HAP-1 (cell line): Measurements from ENCODE around the gene BCR.

Experiments used
- DNase-seq, 2 experiments: peaks; one replicate each; pipeline ENCODE4 v3.0.0-alpha.2; 2016 to 2020; ENCODE audit warnings: low spot score in 2 of 2
- H3K27me3 ChIP-seq: fragments of 250-450 bp; sonication (Bioruptor Pico); 2 replicates; pipeline ENCODE4 v1.5.1; 2020; ENCODE audit warnings: low read depth, mild to moderate bottlenecking, moderate library complexity
- H3K36me3 ChIP-seq: fragments of 250-450 bp; sonication (Bioruptor Pico); replicated peaks from 2 replicates; pipeline ENCODE4 v1.5.1; 2020; ENCODE audit warnings: mild to moderate bottlenecking
- H3K4me1 ChIP-seq: fragments of 250-450 bp; sonication (Bioruptor Pico); 2 replicates; pipeline ENCODE4 v1.5.1; 2020; ENCODE audit warnings: mild to moderate bottlenecking
- H3K4me3 ChIP-seq: fragments of 250-450 bp; sonication (Bioruptor Pico); 2 replicates; pipeline ENCODE4 v1.5.1; 2020; ENCODE audit warnings: mild to moderate bottlenecking, moderate library complexity
- H3K9me3 ChIP-seq: fragments of 250-450 bp; sonication (Bioruptor Pico); 2 replicates; pipeline ENCODE4 v1.5.1; 2020; ENCODE audit warnings: mild to moderate bottlenecking, moderate library complexity
- in situ Hi-C: fragments of 300-500 bp; cut with MboI; formaldehyde crosslinking; loops from 3 replicates; pipeline ENCODE4 v1.14.3; 2020; ENCODE audit warnings: low sequenced_read_pairs, inconsistent platforms, mixed read lengths

BCR gene

DNA sequence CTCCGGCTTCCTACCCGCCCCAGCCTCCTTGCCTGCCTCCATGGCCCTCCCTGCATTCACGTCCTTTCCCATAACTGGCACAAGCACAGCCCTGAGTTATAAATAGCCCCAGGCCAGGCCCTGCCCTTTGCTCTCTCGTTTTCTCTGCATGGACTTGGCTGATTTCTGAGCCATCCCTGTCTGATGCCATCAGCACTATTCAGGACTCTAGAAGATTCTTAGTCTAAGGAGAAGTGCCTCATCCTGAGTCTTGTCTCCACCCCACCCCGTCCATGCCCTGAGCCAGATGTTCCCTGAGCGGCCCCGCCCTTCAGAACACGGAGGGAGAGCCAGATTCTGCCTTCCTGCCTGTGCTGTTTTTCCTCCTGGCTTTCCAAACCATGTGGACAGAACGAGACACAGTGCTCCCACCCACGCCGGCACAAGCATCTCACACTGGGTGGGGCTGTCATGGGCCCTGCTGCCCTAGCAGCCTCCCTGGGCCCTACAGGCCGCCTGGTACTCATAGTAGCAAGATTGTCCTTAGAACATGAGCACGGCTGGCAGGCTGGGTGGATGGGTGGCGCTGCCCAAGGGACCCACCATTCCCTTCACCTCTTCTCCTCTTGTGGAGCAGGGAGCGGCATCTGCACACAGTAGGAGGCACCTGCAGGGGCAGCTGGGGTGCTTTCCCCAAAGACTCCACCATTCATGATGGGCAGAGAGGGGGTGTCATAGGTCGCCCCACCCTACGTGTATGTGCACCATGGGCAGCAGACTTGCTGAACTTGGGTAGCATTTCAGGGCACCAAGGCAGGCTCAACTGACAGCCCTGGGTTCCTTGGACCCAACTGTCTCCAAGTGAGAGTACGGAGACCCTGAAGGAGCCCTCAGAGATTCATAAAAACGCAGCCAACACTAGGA lies 76.9 kb downstream of the BCR start:
- in situ Hi-C loops: no loop called here
- no peak for DNase-seq
- H3K36me3 ChIP-seq: no peaks in the 10 kb centered on the region

DNA sequence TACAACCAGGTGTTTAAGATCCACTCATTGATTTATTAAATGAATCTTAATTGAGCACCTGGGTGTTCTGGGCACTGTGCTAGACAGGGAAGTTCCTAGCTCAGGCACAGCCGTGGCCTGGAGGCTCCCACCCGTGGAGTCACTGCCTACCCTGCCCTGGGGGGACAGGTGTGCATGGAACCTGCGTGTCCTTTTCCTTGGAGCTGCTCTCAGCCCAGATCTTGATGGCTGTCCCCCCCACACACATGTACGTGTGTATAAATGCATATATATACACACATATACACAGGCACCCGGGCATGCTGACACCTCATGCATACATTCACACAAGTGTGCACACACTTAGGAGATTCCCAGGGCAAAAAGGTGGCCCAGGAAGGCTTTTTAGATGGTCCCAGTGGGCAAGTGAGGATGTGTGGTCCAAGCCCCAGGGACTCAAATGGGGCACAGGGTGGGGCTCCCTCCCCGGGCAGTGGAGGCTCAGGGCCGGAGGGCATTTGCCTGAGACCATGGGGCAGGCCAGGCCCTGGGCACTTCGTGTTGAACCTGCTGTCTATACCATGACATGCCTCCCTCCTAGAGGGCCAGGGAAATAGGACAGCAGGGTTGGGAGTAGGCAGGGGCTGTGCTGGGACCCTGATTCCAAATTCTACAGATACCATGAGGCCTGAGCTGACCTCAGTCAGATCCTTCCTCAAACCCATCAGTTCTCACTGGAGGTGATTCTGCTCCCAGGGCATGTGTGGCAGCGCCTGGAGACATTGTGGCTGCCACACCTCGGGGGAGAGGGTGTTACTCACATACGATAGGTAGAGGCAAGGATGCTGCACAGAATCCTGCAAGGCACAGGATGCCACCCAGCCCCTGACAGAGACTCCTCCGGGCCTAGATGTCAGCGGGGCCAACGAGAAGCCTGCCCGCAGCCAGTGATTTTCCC lies 77.8 kb downstream of the BCR start:
- Histone ChIP-seq H3K27me3 (no peaks in the 10 kb centered on the region), H3K4me1 (no peaks in the 10 kb centered on the region), H3K4me3 (no peak overlapping the region), H3K36me3 (no peaks in the 10 kb centered on the region), H3K9me3 (no peaks in the 10 kb centered on the region)
- in situ Hi-C loops: no loop called here
- DNase-seq: no peak

More for the DNA sequence above, 76.9 kb downstream of the BCR start:
- Histone ChIP-seq H3K4me3 (no peak overlapping the region), H3K4me1 (no peaks in the 10 kb centered on the region), H3K9me3 (no peaks in the 10 kb centered on the region), H3K27me3 (no peaks in the 10 kb centered on the region)

DNA sequence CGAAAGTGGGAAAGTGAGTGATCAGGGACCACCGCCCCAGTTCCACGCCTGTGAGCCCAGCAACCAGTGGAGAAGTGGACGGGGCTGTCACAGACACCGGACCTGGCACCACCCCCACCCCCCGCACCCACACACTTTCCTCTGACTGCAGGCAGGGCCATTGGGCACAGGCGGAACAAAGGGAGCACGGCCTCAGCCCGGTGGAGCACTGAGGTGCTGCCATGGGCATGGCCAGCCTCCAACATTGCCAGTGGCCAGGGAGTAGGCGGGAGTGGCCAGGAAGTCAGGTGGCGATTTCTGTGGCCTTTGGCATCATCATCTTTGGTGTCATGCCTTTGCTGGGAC lies 78.5 kb downstream of the BCR start:
- Histone ChIP-seq H3K9me3 (no peaks in the 10 kb centered on the region), H3K4me3 (no peak overlapping the region), H3K36me3 (no peaks in the 10 kb centered on the region), H3K4me1 (no peaks in the 10 kb centered on the region), H3K27me3 (no peaks in the 10 kb centered on the region)
- no peak for DNase-seq
- in situ Hi-C loops: no loop called here

DNA sequence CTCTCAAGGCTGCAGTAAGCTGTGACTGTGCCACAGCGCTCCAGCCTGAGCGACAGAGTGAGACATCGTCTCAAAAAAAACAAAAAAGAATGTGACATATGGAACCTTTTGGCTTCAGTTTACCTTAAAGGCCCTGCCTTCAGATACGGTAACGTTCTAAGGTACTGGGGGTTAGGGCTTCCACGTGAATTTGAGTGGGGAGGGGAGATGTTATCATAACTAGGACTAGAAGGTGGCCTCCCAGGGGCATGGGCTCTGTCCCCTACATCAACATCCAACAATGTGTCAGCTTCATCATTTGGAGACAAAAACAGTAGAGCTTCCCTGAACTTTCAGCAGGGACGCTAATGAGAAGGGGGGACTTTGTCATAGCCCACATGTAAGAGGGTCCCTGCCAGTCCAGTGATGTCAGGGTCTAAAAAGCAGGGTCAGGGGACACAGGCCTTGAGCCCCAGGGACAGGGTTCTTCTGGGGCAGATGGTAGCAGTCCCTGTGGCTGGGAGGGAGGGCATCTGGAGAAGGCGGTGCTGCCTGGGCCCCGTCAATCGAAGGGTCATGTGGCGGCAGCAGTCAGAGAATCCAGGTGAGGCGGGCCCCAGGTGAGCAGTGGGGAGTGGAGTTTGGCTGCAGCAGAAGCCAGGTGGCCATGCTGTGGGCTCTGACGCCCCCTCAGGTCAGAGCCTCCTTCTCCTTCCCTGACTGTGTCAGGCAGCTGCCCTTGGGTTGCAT lies 79.8 kb downstream of the BCR start:
- Histone ChIP-seq H3K4me1 (no peaks in the 10 kb centered on the region), H3K36me3 (no peaks in the 10 kb centered on the region), H3K27me3 (no peaks in the 10 kb centered on the region), H3K4me3 (no peak overlapping the region), H3K9me3 (no peaks in the 10 kb centered on the region)
- in situ Hi-C loops: no loop called here
- no peak for DNase-seq

DNA sequence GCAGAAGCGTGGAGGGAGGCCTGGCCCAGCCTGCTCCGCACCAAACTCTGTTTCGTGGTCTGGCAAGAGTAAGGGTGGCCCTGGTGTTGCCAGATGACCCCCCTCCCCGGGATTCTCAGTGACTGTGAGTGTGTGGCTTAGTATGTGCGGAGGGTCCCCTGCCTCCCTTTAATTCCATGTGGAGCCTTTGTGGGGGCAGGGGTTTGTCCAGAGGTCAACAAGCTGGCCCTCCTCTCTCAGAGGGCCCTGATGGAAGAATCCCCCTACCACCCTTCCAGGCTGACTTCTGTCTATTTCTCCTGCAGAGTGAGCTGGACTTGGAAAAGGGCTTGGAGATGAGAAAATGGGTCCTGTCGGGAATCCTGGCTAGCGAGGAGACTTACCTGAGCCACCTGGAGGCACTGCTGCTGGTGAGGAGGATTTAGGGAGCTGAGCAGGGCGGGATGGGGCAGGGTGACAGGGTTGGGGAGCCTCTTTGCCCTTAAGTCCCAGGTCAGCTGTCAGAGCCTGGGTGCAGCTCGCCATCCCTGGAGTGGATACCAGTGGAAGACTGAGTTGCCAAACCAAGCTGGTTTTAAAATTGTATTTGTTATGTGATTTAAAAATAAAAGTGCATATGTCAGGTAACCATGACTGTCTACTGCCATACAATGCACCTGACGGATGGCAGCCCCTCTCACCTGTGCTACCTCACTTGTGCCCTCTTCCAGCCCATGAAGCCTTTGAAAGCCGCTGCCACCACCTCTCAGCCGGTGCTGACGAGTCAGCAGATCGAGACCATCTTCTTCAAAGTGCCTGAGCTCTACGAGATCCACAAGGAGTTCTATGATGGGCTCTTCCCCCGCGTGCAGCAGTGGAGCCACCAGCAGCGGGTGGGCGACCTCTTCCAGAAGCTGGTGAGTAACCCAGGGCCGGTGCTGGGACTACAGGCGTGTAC lies 80.6 kb downstream of the BCR start:
- Histone ChIP-seq H3K36me3 (no peaks in the 10 kb centered on the region), H3K4me3 (no peak overlapping the region), H3K9me3 (no peaks in the 10 kb centered on the region), H3K27me3 (no peaks in the 10 kb centered on the region), H3K4me1 (no peaks in the 10 kb centered on the region)
- in situ Hi-C loops: no loop called here
- no peak for DNase-seq

DNA sequence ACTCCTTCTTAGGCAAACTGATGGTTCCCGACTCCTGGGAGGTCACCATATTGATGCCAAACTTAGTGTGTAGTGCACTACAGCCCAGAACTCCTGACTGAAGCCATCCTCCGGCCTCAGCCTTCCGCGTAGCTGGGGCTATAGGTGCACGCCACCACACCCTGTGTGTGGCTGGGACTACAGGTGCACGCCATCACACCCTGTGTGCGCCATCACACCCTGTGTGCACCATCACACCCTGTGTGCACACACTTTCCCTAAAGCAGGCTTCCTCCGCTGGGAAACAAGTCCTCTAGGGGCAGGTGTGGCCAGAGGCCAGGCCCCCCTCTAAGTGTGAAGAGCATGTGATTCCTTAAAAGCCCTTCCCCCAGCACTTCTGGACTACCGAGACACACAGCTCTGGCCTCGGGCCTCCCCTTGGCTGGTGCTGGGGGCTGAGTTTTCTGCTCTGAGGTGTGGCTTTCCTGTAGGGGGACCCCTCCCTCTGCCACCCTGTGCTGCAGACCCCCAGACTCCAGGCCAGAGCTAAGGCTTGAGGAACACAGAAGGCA lies 81.7 kb downstream of the BCR start:
- no peaks in the 10 kb centered on the region for H3K36me3 ChIP-seq
- H3K9me3 ChIP-seq: no peaks in the 10 kb centered on the region
- H3K4me3 ChIP-seq: no peak overlapping the region
- H3K4me1 ChIP-seq: no peaks in the 10 kb centered on the region
- no peaks in the 10 kb centered on the region for H3K27me3 ChIP-seq
- in situ Hi-C loops: no loop called here
- no peak for DNase-seq

DNA sequence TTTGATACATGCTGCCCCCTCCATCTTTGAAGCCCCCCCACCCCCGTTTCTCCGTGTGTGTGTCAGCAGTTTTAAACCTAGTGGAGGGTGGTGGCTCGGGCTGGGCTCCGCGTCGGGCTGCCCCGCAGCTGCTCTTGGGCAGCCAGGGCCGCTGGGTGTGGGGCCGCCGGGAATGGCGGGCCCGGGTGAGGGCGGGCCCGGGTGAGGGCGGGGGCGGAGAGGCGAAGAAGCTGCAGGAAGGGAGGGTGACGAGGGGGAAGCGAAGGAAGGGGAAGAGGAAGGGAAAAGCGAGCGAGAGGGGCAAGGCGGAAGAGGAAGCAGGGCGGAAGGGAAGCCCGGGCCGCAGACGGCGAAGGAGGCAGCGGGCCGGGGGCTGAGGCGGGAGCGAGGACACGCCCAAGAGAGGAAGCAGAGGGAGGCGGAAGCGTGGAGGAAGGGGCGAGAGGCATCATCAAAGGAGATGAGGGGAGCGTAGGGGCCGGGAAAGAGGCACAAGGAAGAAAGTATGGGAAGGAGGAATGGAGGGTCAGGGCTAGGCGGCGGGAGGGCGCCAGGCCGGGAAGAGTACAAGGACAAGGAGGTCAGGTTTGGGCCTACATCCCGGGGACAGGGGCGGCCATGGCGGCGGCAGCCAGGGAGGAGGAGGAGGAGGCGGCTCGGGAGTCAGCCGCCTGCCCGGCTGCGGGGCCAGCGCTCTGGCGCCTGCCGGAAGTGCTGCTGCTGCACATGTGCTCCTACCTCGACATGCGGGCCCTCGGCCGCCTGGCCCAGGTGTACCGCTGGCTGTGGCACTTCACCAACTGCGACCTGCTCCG lies 82.4 kb downstream of the BCR start:
- no peak for DNase-seq
- H3K4me3 ChIP-seq: no peak overlapping the region
- no peaks in the 10 kb centered on the region for H3K9me3 ChIP-seq
- H3K27me3 ChIP-seq: no peaks in the 10 kb centered on the region
- in situ Hi-C loops: no loop called here
- H3K4me1 ChIP-seq: no peaks in the 10 kb centered on the region
- no peaks in the 10 kb centered on the region for H3K36me3 ChIP-seq

DNA sequence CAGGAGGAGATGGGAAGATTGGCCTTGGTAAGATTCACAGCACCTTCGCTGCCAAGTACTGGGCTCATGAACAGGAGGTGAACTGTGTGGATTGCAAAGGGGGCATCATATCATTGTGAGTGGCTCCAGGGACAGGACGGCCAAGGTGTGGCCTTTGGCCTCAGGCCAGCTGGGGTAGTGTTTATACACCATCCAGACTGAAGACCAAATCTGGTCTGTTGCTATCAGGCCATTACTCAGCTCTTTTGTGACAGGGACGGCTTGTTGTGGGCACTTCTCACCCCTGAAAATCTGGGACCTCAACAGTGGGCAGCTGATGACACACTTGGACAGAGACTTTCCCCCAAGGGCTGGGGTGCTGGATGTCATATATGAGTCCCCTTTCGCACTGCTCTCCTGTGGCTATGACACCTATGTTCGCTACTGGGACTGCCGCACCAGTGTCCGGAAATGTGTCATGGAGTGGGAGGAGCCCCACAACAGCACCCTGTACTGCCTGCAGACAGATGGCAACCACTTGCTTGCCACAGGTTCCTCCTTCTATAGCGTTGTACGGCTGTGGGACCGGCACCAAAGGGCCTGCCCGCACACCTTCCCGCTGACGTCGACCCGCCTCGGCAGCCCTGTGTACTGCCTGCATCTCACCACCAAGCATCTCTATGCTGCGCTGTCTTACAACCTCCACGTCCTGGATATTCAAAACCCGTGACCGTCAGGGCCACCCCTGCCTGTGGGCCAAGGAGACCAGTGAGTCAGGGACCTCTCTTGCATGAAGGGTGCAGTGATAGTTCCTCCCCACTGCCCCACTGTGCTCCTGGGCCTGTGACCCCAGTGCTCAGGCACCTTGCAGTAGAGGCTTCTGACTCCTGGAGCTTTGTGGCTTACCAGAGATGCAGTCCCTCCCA lies 83.6 kb downstream of the BCR start:
- Histone ChIP-seq H3K27me3 (no peaks in the 10 kb centered on the region), H3K36me3 (no peaks in the 10 kb centered on the region), H3K4me3 (no peak overlapping the region), H3K9me3 (no peaks in the 10 kb centered on the region), H3K4me1 (no peaks in the 10 kb centered on the region)
- no peak for DNase-seq
- in situ Hi-C loops: no loop called here

DNA sequence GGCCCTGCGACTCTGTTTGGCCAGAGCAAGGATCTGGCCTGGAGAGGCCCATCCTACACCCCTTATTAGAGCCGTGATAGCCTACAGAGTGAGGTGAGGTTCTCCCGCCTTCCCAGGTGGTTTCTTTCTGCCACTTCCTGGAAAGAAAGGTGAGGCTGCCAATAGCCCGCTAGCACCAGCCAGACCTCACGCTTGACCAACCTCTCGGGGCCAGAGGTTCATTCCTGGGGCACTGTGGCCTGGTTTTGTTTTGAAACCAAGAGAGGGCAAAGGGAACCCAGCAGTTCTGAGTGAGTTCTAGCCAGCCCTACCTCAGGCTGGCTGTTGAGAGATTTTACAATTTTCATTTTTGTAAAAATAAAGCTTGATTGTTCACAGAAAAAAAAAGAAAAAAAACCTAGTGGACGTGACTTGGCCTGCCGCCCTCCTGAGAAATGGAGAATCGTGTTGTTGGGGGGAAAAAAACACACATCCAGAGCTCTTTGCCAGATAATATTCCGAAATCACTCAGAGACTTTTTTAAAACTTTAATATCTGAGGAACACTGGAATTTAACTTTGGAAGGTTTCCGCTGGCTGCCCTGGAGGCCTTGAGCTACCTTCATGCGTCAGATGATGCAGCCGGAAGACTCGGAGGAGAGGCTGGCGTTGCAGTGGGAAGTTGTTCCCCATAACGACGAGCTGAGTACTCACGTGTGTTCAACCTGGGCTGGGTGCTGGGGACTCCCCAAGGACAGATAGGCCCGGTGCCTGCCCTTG lies 84.5 kb downstream of the BCR start:
- DNase-seq: no peak
- Histone ChIP-seq H3K36me3 (no peaks in the 10 kb centered on the region), H3K4me1 (no peaks in the 10 kb centered on the region), H3K27me3 (no peaks in the 10 kb centered on the region), H3K9me3 (no peaks in the 10 kb centered on the region), H3K4me3 (no peak overlapping the region)
- in situ Hi-C loops: no loop called here

DNA sequence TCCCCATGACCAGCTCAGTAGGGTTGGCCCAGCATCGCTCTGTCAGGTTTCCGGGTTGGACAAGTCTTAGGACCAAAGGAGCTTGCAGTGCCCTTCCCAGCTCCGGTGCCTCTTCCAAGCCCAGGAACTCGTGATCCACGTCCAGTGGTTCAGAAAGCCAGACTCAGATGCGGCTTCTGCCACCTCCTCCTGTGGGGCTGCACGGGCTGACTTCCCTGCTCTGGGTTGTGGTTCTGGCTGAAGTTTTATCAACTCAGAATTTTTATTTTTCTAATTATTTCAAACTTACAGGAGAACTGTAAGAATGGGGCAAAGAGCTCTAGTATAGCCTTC lies 85.0 kb downstream of the BCR start:
- DNase-seq: no peak
- Histone ChIP-seq H3K36me3 (no peaks in the 10 kb centered on the region), H3K9me3 (no peaks in the 10 kb centered on the region), H3K27me3 (no peaks in the 10 kb centered on the region), H3K4me1 (no peaks in the 10 kb centered on the region), H3K4me3 (no peak overlapping the region)
- in situ Hi-C loops: no loop called here

DNA sequence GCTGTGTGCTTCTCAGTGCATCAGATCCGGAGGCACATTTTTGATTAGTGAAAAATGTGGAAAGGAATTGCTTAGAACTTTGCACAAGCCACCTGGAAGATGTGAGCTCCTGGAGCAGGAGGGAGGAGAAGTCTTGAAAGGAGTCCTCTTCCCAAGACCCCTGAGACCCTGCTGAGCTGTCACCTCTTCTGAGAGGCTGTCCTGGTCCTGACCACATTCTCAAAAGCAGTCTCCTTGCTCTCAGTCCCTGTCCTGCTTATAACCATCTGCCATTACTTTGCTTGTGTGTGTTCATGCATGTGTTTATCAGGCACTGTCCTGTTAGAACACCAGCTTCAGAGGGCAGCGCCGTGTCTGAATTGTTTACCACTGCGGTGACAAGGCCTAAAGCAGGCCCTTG lies 86.5 kb downstream of the BCR start:
- no peaks in the 10 kb centered on the region for H3K36me3 ChIP-seq
- no peaks in the 10 kb centered on the region for H3K9me3 ChIP-seq
- no peak overlapping the region for H3K4me3 ChIP-seq
- no peak for DNase-seq
- in situ Hi-C loops: no loop called here
- no peaks in the 10 kb centered on the region for H3K4me1 ChIP-seq
- H3K27me3 ChIP-seq: no peaks in the 10 kb centered on the region
